GM23338 (cell line): ENCODE data around the gene PRSS2. TPM values are rescaled to one million over a fixed set of nuclear protein-coding genes. Genes with fewer than 3 reads are reported as not detected.

Experiments
- ATAC-seq: fragments of 200-7000 bp; cut with Tn5 transposase; 3 replicates; pipeline ENCODE4 v1.9.1; 2020
- DNase-seq: peaks from one replicate; pipeline ENCODE4 v3.0.0-alpha.2; 2015; ENCODE audit warnings: low spot score
- H2AFZ ChIP-seq: fragments of 200-600 bp; sonication (generic); 2 replicates; pipeline ENCODE4 v1.8.0; 2016; ENCODE audit warnings: antibody characterized with exemption, mild to moderate bottlenecking, moderate library complexity
- H3F3A ChIP-seq: fragments of 200-600 bp; sonication (generic); replicated peaks from 2 replicates; pipeline ENCODE4 v1.8.0; 2017; ENCODE audit warnings: antibody characterized with exemption, mixed run types, low read depth
- H3K27ac ChIP-seq: fragments of 200-600 bp; sonication (generic); 2 replicates; pipeline ENCODE4 v1.6.1; 2016; ENCODE audit warnings: low read depth
- H3K27me3 ChIP-seq: fragments of 200-600 bp; sonication (generic); 2 replicates; pipeline ENCODE4 v1.8.0; 2016; ENCODE audit warnings: mild to moderate bottlenecking, mixed run types, moderate library complexity; ENCODE audit not compliant: insufficient read depth
- H3K36me3 ChIP-seq: fragments of 200-600 bp; sonication (generic); 2 replicates; pipeline ENCODE4 v1.8.0; 2016; ENCODE audit warnings: mild to moderate bottlenecking; ENCODE audit not compliant: insufficient read depth
- H3K4me1 ChIP-seq: fragments of 200-600 bp; sonication (generic); 2 replicates; pipeline ENCODE4 v1.8.0; 2016; ENCODE audit warnings: mild to moderate bottlenecking, moderate library complexity; ENCODE audit not compliant: insufficient read depth
- H3K4me2 ChIP-seq: fragments of 200-600 bp; sonication (generic); 2 replicates; pipeline ENCODE4 v1.7.1; 2017; ENCODE audit warnings: mixed run types
- H3K4me3 ChIP-seq: fragments of 200-600 bp; sonication (generic); 2 replicates; pipeline ENCODE4 v1.6.1; 2016; ENCODE audit warnings: mixed run types
- H3K79me2 ChIP-seq: fragments of 200-600 bp; sonication (generic); replicated peaks from 2 replicates; pipeline ENCODE4 v1.8.0; 2017; ENCODE audit warnings: mild to moderate bottlenecking; ENCODE audit not compliant: insufficient read depth
- H3K9me2 ChIP-seq: fragments of 200-600 bp; sonication (generic); 2 replicates; pipeline ENCODE4 v1.8.0; 2017; ENCODE audit not compliant: insufficient read depth
- H4K20me1 ChIP-seq: fragments of 200-600 bp; sonication (generic); replicated peaks from 2 replicates; pipeline ENCODE4 v1.8.0; 2017; ENCODE audit warnings: mild to moderate bottlenecking; ENCODE audit not compliant: insufficient read depth
- H3K27ac Mint-ChIP-seq: 2 replicates; pipeline ENCODE4 v1.8.0; 2020; ENCODE audit warnings: inconsistent platforms, mild to moderate bottlenecking, moderate library complexity, mixed read lengths
- H3K27me3 Mint-ChIP-seq: 3 replicates; pipeline ENCODE4 v1.8.0; 2022; ENCODE audit warnings: low read depth, mild to moderate bottlenecking, moderate library complexity, mixed read lengths, inconsistent platforms; ENCODE audit not compliant: insufficient read depth, poor library complexity
- H3K36me3 Mint-ChIP-seq: 3 replicates; pipeline ENCODE4 v1.8.0; 2021; ENCODE audit warnings: low read depth, mild to moderate bottlenecking, inconsistent platforms, moderate library complexity, mixed read lengths
- H3K4me1 Mint-ChIP-seq: 3 replicates; pipeline ENCODE4 v1.8.0; 2020; ENCODE audit warnings: mild to moderate bottlenecking, inconsistent platforms, mixed read lengths
- H3K4me3 Mint-ChIP-seq: 3 replicates; pipeline ENCODE4 v1.8.0; 2021; ENCODE audit warnings: moderate library complexity, mild to moderate bottlenecking, inconsistent platforms, mixed read lengths
- H3K9me3 Mint-ChIP-seq: 3 replicates; pipeline ENCODE4 v1.8.0; 2020; ENCODE audit warnings: moderate library complexity, mild to moderate bottlenecking, inconsistent platforms, mixed read lengths
- CREB1 ChIP-seq: fragments of 250-450 bp; sonication (Bioruptor Pico); IDR thresholded peaks from 2 replicates; pipeline ENCODE4 v1.5.0; 2020; ENCODE audit warnings: low read depth, mild to moderate bottlenecking, moderate library complexity
- EZH2 ChIP-seq: fragments of 200-600 bp; sonication (generic); IDR thresholded peaks from one replicate; pipeline ENCODE4 v1.8.0; 2017; ENCODE audit warnings: antibody characterized with exemption, mild to moderate bottlenecking, low read depth; ENCODE audit not compliant: unreplicated experiment
- EZH2phosphoT487 ChIP-seq: fragments of 200-600 bp; sonication (generic); IDR thresholded peaks from one replicate; pipeline ENCODE4 v1.8.1; 2018; ENCODE audit warnings: antibody characterized with exemption; ENCODE audit not compliant: unreplicated experiment
- JUNB ChIP-seq: IDR thresholded peaks from one replicate; pipeline ENCODE4 v1.6.1; 2016; ENCODE audit warnings: antibody characterized with exemption; ENCODE audit not compliant: unreplicated experiment
- NANOG ChIP-seq: IDR thresholded peaks from 2 replicates; pipeline ENCODE4 v1.6.1; 2016; ENCODE audit warnings: antibody characterized with exemption, borderline replicate concordance
- POLR2AphosphoS5 ChIP-seq: IDR thresholded peaks from 2 replicates; pipeline ENCODE4 v1.6.1; 2016; ENCODE audit warnings: antibody characterized with exemption, low read depth
- STAT1 ChIP-seq: IDR thresholded peaks from one replicate; pipeline ENCODE4 v1.6.1; 2016; ENCODE audit warnings: antibody characterized with exemption; ENCODE audit not compliant: unreplicated experiment
- ZNF331 ChIP-seq: fragments of 250-450 bp; sonication (Bioruptor Pico); IDR thresholded peaks from 2 replicates; pipeline ENCODE4 v1.5.0; 2020; ENCODE audit warnings: low read depth, mild to moderate bottlenecking, moderate library complexity
- polyA plus RNA-seq: library from polyadenylated mRNA; unstranded; fragments of >200 nt; fragmentation: Nextera tagmentation; extraction: Ambion mirVana; gene quantifications from 2 replicates; pipeline ENCODE4 v1.2.1, GENCODE V29; 2016
- total RNA-seq: library from RNA; depleted of rRNA; stranded (reverse); fragments of >200 nt; shearing (Covaris generic); gene quantifications from 2 replicates; pipeline ENCODE4 v1.2.3, GENCODE V29; 2014
- TF ChIP-seq, protein P1 (sequence below), 2 experiments: fragments of 200-600 bp in 1 of 2; sonication (generic) in 1 of 2; conservative IDR thresholded peaks; 2 replicates each; pipeline versions ENCODE4 v1.5.1 to v1.6.1; 2016 to 2017; ENCODE audit warnings: antibody characterized with exemption in 2 of 2, low read depth in 2 of 2, mild to moderate bottlenecking in 2 of 2, moderate library complexity in 1 of 2
- TF ChIP-seq, protein P2 (sequence below): IDR thresholded peaks from 2 replicates; pipeline ENCODE4 v1.6.1; 2016; ENCODE audit warnings: antibody characterized with exemption

Gene PRSS2
- total and polyA plus RNA-seq, 2 experiments from 2014 or later, result not detected

DNA sequence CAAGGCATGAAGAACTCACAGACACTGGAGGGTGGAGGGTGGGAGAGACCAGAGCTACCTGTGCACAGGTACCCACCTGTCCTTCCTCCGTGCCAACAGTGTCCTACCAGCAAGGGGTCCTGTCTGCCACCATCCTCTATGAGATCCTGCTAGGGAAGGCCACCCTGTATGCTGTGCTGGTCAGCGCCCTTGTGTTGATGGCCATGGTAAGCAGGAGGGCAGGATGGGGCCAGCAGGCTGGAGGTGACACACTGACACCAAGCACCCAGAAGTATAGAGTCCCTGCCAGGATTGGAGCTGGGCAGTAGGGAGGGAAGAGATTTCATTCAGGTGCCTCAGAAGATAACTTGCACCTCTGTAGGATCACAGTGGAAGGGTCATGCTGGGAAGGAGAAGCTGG lies 21.8 kb downstream of the PRSS2 start (continued):
- TF ChIP-seq, protein P1, sequence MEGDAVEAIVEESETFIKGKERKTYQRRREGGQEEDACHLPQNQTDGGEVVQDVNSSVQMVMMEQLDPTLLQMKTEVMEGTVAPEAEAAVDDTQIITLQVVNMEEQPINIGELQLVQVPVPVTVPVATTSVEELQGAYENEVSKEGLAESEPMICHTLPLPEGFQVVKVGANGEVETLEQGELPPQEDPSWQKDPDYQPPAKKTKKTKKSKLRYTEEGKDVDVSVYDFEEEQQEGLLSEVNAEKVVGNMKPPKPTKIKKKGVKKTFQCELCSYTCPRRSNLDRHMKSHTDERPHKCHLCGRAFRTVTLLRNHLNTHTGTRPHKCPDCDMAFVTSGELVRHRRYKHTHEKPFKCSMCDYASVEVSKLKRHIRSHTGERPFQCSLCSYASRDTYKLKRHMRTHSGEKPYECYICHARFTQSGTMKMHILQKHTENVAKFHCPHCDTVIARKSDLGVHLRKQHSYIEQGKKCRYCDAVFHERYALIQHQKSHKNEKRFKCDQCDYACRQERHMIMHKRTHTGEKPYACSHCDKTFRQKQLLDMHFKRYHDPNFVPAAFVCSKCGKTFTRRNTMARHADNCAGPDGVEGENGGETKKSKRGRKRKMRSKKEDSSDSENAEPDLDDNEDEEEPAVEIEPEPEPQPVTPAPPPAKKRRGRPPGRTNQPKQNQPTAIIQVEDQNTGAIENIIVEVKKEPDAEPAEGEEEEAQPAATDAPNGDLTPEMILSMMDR (conservative IDR thresholded peaks at IDR 0.05; ENCODE audit: low read depth in 2 of 2), result no peak
- TF ChIP-seq, protein P2, sequence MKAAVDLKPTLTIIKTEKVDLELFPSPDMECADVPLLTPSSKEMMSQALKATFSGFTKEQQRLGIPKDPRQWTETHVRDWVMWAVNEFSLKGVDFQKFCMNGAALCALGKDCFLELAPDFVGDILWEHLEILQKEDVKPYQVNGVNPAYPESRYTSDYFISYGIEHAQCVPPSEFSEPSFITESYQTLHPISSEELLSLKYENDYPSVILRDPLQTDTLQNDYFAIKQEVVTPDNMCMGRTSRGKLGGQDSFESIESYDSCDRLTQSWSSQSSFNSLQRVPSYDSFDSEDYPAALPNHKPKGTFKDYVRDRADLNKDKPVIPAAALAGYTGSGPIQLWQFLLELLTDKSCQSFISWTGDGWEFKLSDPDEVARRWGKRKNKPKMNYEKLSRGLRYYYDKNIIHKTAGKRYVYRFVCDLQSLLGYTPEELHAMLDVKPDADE, result no peak
- TF ChIP-seq EZH2 (no peak), CREB1 (CRISPR knock-in tag) (no peak), POLR2AphosphoS5 (no peak), JUNB (no peak), NANOG (no peak), ZNF331 (CRISPR knock-in tag) (no peak), EZH2phosphoT487 (no peak), STAT1 (no peak)

DNA sequence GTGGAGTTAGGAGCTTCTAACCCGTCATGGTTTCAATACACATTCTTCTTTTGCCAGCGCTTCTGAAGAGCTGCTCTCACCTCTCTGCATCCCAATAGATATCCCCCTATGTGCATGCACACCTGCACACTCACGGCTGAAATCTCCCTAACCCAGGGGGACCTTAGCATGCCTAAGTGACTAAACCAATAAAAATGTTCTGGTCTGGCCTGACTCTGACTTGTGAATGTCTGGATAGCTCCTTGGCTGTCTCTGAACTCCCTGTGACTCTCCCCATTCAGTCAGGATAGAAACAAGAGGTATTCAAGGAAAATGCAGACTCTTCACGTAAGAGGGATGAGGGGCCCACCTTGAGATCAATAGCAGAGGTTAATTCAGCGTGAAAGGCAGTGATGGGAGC lies 22.4 kb downstream of the PRSS2 start:
- H3K27ac ChIP-seq, result no peak overlapping the region
- no peak overlapping the region for H3K4me3 Mint-ChIP-seq
- H3K79me2 ChIP-seq, result no peaks in the 10 kb centered on the region
- no peaks in the 10 kb centered on the region for H3F3A ChIP-seq
- H3K4me3 ChIP-seq, result no peak overlapping the region
- H3K27ac Mint-ChIP-seq, result no peak overlapping the region
- no peaks in the 10 kb centered on the region for H3K36me3 ChIP-seq
- H3K4me2 ChIP-seq, result no peak overlapping the region
- H3K4me1 ChIP-seq, result peaks cover 32% of the 10 kb centered on the region
- H2AFZ ChIP-seq, result no peak overlapping the region
- peaks cover 41% of the 10 kb centered on the region for H3K27me3 ChIP-seq
- H3K9me2 ChIP-seq, result peaks cover 16% of the 10 kb centered on the region; the same call in 1 of the 2 replicates
- peaks cover 35% of the 10 kb centered on the region for H3K4me1 Mint-ChIP-seq
- DNase-seq, result no peak
- no peaks in the 10 kb centered on the region for H4K20me1 ChIP-seq
- peaks cover 6% of the 10 kb centered on the region; the same call in 1 of the 3 replicates for H3K9me3 Mint-ChIP-seq
- H3K36me3 Mint-ChIP-seq, result no peaks in the 10 kb centered on the region; the same call in 2 of the 3 replicates
- H3K27me3 Mint-ChIP-seq, result peaks cover 21% of the 10 kb centered on the region
- no peak for ATAC-seq
- TF ChIP-seq NANOG (no peak), POLR2AphosphoS5 (no peak), ZNF331 (CRISPR knock-in tag) (no peak), EZH2 (no peak), JUNB (no peak)
- TF ChIP-seq, protein P1 (conservative IDR thresholded peaks at IDR 0.05; ENCODE audit: low read depth in 2 of 2), result no peak
